CD8-positive, alpha-beta memory T cell (primary cell): ENCODE measurements around the gene PLCE1. TPM values are rescaled to one million over a fixed set of nuclear protein-coding genes. Genes with fewer than 3 reads are reported as not detected.

Experiments
- CTCF ChIA-PET: fragments of 350-600 bp; sonication (Branson Sonifier 250); formaldehyde crosslinking; loops from one replicate; lab custom pipeline; 2021; ENCODE audit warnings: antibody characterized with exemption; lab: Charles Lee
- POLR2A ChIA-PET: fragments of 350-600 bp; sonication (Branson Sonifier 250); formaldehyde crosslinking; loops from one replicate; lab custom pipeline; 2021; ENCODE audit warnings: antibody characterized with exemption; lab: Charles Lee
- DNase-seq, 5 donors: peaks; one replicate each; pipeline versions ENCODE4 v3.0.0 to v3.0.0-alpha.2; 2020 to 2022; ENCODE audit warnings: mixed read lengths in 1 of 5
- H3K27ac ChIP-seq: one replicate; pipeline ENCODE4 v1.7.0; 2013; ENCODE audit warnings: low read depth, mild to moderate bottlenecking, low read length, moderate library complexity
- H3K27me3 ChIP-seq: 2 replicates; pipeline ENCODE4 v1.7.0; 2013; ENCODE audit warnings: low read length, mild to moderate bottlenecking; ENCODE audit not compliant: insufficient read depth, poor library complexity, severe bottlenecking
- H3K36me3 ChIP-seq: 2 replicates; pipeline ENCODE4 v1.7.0; 2013; ENCODE audit warnings: mild to moderate bottlenecking, low read length, moderate library complexity; ENCODE audit not compliant: insufficient read depth
- H3K4me1 ChIP-seq: 2 replicates; pipeline ENCODE4 v1.7.0; 2013; ENCODE audit warnings: mild to moderate bottlenecking, low read length, moderate library complexity; ENCODE audit not compliant: insufficient read depth
- H3K4me3 ChIP-seq: 2 replicates; pipeline ENCODE4 v1.7.0; 2013; ENCODE audit warnings: mild to moderate bottlenecking, low read length
- H3K9me3 ChIP-seq: 2 replicates; pipeline ENCODE4 v1.7.0; 2013; ENCODE audit warnings: mild to moderate bottlenecking, low read length
- H3K27ac Mint-ChIP-seq, 8 donors: one replicate each; pipeline ENCODE4 v1.8.0; 2020 to 2021; ENCODE audit warnings: mixed read lengths in 8 of 8, mild to moderate bottlenecking in 6 of 8, inconsistent platforms in 3 of 8, moderate library complexity in 3 of 8
- H3K27me3 Mint-ChIP-seq, 2 donors: one replicate each; pipeline ENCODE4 v1.8.0; 2020 to 2021; ENCODE audit warnings: mixed read lengths in 2 of 2, mild to moderate bottlenecking in 1 of 2, moderate library complexity in 1 of 2
- H3K36me3 Mint-ChIP-seq, 3 donors: one replicate each; pipeline ENCODE4 v1.8.0; 2020 to 2021; ENCODE audit warnings: mixed read lengths in 3 of 3, inconsistent platforms in 1 of 3, mild to moderate bottlenecking in 1 of 3
- H3K4me1 Mint-ChIP-seq, 3 donors: one replicate each; pipeline ENCODE4 v1.8.0; 2020 to 2021; ENCODE audit warnings: mixed read lengths in 3 of 3, inconsistent platforms in 1 of 3, mild to moderate bottlenecking in 1 of 3
- H3K4me3 Mint-ChIP-seq, 7 donors: one replicate each; pipeline ENCODE4 v1.8.0; 2020 to 2021; ENCODE audit warnings: mixed read lengths in 7 of 7, mild to moderate bottlenecking in 6 of 7, moderate library complexity in 4 of 7, inconsistent platforms in 2 of 7
- H3K9me3 Mint-ChIP-seq, 5 donors: one replicate each; pipeline ENCODE4 v1.8.0; 2020 to 2022; ENCODE audit warnings: mixed read lengths in 5 of 5, mild to moderate bottlenecking in 3 of 5, moderate library complexity in 2 of 5, inconsistent platforms in 1 of 5
- polyA plus RNA-seq: library from polyadenylated mRNA; unstranded; fragments of 300-500 nt; fragmentation: Illumina TruSeq; gene quantifications from one replicate; pipeline ENCODE4 v1.2.3, GENCODE V29; 2021
- total RNA-seq, 2 experiments: library from RNA; stranded (reverse); gene quantifications; one replicate each; pipeline ENCODE4 v1.2.3, GENCODE V29; 2021

Gene PLCE1
- total and polyA plus RNA-seq, 3 experiments from 2014 or later, result 0.14 TPM; not detected in 2

DNA sequence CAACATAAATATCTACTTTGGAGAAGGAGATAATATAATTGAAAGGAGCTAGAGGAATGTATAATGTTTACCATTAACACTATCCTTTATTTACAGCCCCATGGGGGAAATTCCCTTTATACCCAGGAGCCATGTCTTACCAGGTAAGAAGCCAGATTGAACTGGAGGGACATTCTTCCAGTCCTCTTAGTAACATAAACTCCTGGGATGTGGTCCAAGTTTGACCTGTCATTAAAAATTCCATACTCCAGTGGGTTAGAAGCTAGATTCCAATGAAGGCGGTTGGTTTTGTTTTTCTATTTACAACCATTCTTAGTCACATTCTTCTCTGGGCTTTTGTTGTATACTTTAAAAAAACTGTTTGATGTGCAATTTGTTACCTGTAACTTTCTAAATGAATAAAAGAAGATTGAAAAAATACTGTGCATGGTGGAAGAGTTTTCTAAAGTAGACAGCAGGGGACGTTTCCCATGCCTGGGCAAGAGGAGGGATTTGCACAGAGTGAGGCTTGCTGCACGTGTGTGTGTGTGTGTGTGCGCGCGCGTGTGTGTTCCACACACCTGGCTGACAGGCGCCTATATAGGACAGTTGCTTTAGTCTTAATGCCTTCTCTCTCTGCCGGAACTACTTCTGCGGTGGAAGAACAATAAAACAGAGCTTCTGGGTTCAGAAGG, 2.0 kb downstream of the PLCE1 start:
- Mint-ChIP-seq H3K4me1 (peaks cover 1 to 6% (median 5%) of the 10 kb centered on the region in 3 donors), H3K4me3 (no peak overlapping the region), H3K36me3 (peaks cover 0 to 1% (median 0%) of the 10 kb centered on the region in 3 donors), H3K27ac (no peak overlapping the region), H3K9me3 (peaks cover 0 to 16% (median 3%) of the 10 kb centered on the region in 5 donors), H3K27me3 (peaks cover 34 to 65% of the 10 kb centered on the region in 2 donors)
- H3K27ac ChIP-seq, result no peak overlapping the region
- POLR2A ChIA-PET, result no interaction called here
- CTCF ChIA-PET, result no interaction called here
- no peaks in the 10 kb centered on the region for H3K36me3 ChIP-seq
- H3K4me3 ChIP-seq, result no peak overlapping the region
- H3K9me3 ChIP-seq, result no peaks in the 10 kb centered on the region
- H3K4me1 ChIP-seq, result no peaks in the 10 kb centered on the region
- H3K27me3 ChIP-seq, result no peaks in the 10 kb centered on the region
- DNase-seq, result no peak

- Mint-ChIP-seq H3K9me3 (peaks cover 0 to 15% (median 3%) of the 10 kb centered on the region in 5 donors), H3K27ac (no peak overlapping the region), H3K27me3 (peaks cover 27 to 64% of the 10 kb centered on the region in 2 donors), H3K36me3 (peaks cover 0 to 1% (median 0%) of the 10 kb centered on the region in 3 donors), H3K4me1 (peaks cover 1 to 6% (median 5%) of the 10 kb centered on the region in 3 donors), H3K4me3 (no peak overlapping the region)
- CTCF ChIA-PET, result no interaction called here
- Histone ChIP-seq H3K27ac (no peak overlapping the region), H3K27me3 (no peaks in the 10 kb centered on the region), H3K9me3 (no peaks in the 10 kb centered on the region), H3K4me3 (no peak overlapping the region), H3K36me3 (no peaks in the 10 kb centered on the region), H3K4me1 (no peaks in the 10 kb centered on the region)
- no peak for DNase-seq
- POLR2A ChIA-PET, result no interaction called here
Measured at GRCh38 chr10:93996551-93996950, 2.8 kb downstream of the PLCE1 start.

DNA sequence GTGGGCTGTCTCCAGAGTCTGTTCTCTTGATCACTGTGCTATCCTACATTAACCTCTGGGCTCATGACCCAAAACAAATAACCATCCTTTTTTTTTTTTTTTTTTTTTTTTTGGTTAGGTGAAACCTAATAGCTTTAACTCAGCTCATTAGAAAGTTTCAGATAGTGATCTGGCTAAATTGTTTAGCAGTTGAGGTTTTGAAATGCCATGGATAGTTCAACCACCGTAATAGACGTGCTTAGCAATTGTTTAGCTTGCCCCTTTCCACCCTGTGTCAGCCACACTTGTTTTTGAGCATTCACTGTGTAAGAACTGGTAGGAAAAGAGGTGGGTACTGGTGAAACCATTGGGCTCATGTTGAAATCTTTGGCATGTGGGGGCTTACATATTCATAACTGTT, 3.8 kb downstream of the PLCE1 start:
- H3K4me3 ChIP-seq, result no peak overlapping the region
- Mint-ChIP-seq H3K4me1 (peaks cover 1 to 6% (median 5%) of the 10 kb centered on the region in 3 donors), H3K9me3 (peaks cover 0 to 9% (median 0%) of the 10 kb centered on the region in 5 donors), H3K4me3 (no peak overlapping the region), H3K36me3 (peaks cover 0 to 1% (median 0%) of the 10 kb centered on the region in 3 donors), H3K27ac (no peak overlapping the region), H3K27me3 (peaks cover 22 to 55% of the 10 kb centered on the region in 2 donors)
- no peaks in the 10 kb centered on the region for H3K27me3 ChIP-seq
- no peak overlapping the region for H3K27ac ChIP-seq
- no peaks in the 10 kb centered on the region for H3K4me1 ChIP-seq
- no peaks in the 10 kb centered on the region for H3K36me3 ChIP-seq
- ChIA-PET POLR2A (no interaction called here), CTCF (no interaction called here)
- H3K9me3 ChIP-seq, result no peaks in the 10 kb centered on the region
- DNase-seq, result no peak

DNA sequence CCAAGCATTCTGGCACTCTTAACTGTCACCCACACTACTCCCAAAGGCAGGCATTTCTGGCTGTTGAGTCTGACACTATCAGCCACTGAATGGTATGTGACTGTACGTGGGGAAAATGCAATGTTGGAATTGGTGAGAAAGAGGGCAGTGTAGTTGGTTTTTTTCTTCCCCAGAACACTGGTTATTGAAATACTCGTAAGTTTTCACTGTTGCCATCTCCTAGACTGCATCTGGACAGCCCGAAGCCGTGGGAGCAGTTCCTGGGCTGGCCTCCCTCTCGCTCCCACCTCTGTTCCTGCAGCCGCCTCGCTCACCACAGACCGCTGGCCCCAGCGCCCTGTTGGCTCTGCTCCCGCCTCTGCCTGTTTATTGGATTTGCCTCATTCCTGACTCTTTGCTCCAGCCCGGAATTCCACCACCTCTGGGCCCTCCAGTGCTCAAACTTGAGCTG, 5.7 kb downstream of the PLCE1 start:
- no peaks in the 10 kb centered on the region for H3K9me3 ChIP-seq
- H3K4me1 ChIP-seq, result no peaks in the 10 kb centered on the region
- H3K9me3 Mint-ChIP-seq, result peaks cover 0 to 4% (median 0%) of the 10 kb centered on the region in 5 donors
- no peak overlapping the region for H3K27ac ChIP-seq
- CTCF ChIA-PET, result no interaction called here
- POLR2A ChIA-PET, result no interaction called here
- peaks cover 0 to 2% (median 0%) of the 10 kb centered on the region in 3 donors for H3K4me1 Mint-ChIP-seq
- peaks cover 5% of the 10 kb centered on the region for H3K27me3 ChIP-seq
- no peak overlapping the region for H3K27ac Mint-ChIP-seq
- H3K27me3 Mint-ChIP-seq, result peaks cover 12 to 44% of the 10 kb centered on the region in 2 donors
- H3K4me3 ChIP-seq, result no peak overlapping the region
- no peak for DNase-seq
- no peaks in the 10 kb centered on the region for H3K36me3 ChIP-seq
- no peak overlapping the region for H3K4me3 Mint-ChIP-seq
- H3K36me3 Mint-ChIP-seq, result no peaks in the 10 kb centered on the region

DNA sequence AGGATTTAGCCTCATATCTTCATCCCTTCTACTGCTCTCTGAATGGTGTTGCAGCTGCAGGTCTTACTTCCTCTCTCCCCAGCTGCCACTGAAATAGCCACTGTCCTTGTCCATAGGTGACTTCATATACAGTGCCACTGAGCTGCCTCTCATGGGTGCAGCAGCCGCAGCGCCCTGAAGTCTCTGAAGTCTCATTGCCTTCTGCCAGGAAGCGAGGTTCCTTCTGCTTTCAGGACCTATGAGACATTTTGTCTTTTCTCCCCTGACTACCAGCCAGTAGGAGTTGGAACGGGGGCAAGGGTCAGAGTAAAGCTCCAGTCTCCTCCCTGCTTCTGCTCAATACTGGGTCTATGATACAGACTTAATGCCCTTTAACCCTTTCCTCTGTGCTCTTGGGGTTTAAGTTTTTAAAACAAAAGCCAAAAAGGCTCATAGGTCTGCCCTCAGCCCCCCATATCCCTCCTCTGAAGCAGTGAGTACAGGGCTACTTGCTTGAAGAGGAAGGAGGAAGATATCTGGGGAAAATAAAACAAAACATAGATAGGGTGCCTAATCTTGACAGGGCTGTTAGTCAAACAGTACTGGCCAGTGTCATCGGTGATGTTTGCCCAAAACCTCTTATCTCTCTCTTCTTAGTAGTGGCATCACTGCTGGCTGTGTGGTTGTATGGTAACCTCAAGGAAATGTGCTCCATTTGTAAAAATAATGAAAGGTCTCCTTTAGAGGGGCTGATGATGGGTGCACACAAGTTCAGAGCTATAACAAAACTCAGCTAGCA, 7.1 kb downstream of the PLCE1 start:
- Histone ChIP-seq H3K27ac (no peak overlapping the region), H3K27me3 (peaks cover 5% of the 10 kb centered on the region), H3K9me3 (no peaks in the 10 kb centered on the region), H3K4me1 (no peaks in the 10 kb centered on the region), H3K4me3 (no peak overlapping the region), H3K36me3 (no peaks in the 10 kb centered on the region)
- Mint-ChIP-seq H3K27me3 (peaks cover 6 to 30% of the 10 kb centered on the region in 2 donors), H3K36me3 (no peaks in the 10 kb centered on the region), H3K4me1 (no peaks in the 10 kb centered on the region), H3K4me3 (no peak overlapping the region), H3K9me3 (peaks cover 0 to 2% (median 0%) of the 10 kb centered on the region in 5 donors), H3K27ac (no peak overlapping the region)
- ChIA-PET CTCF (no interaction called here), POLR2A (no interaction called here)
- no peak for DNase-seq

DNA sequence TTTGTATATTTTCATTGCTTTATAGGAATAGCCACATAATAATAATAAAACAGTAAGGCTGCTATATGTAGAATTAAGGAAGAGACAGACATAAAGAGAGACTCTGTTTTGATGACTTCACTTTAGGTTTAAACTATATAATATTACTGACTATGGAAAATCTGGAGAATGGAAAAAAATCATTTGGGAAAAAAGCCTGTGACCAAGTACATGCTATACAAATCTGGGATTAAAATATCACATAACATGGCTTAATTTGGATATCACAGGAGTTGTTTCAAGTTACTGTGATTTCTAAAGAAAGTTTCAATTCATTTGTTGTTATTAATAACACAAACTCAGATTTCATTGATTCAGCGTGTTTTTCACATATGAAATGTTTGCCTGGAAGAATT, 7.7 kb downstream of the PLCE1 start:
- no peak overlapping the region for H3K4me3 ChIP-seq
- H3K9me3 ChIP-seq, result no peaks in the 10 kb centered on the region
- POLR2A ChIA-PET, result no interaction called here
- DNase-seq, result no peak
- H3K27ac ChIP-seq, result no peak overlapping the region
- Mint-ChIP-seq H3K4me3 (no peak overlapping the region), H3K27ac (no peak overlapping the region), H3K27me3 (peaks cover 4 to 25% of the 10 kb centered on the region in 2 donors), H3K9me3 (peaks cover 0 to 2% (median 0%) of the 10 kb centered on the region in 5 donors), H3K4me1 (no peaks in the 10 kb centered on the region), H3K36me3 (no peaks in the 10 kb centered on the region)
- H3K4me1 ChIP-seq, result no peaks in the 10 kb centered on the region
- H3K27me3 ChIP-seq, result peaks cover 5% of the 10 kb centered on the region
- no peaks in the 10 kb centered on the region for H3K36me3 ChIP-seq
- CTCF ChIA-PET, result no interaction called here

- Histone ChIP-seq H3K4me1 (no peaks in the 10 kb centered on the region), H3K27me3 (peaks cover 5% of the 10 kb centered on the region), H3K27ac (no peak overlapping the region), H3K4me3 (no peak overlapping the region), H3K9me3 (no peaks in the 10 kb centered on the region), H3K36me3 (no peaks in the 10 kb centered on the region)
- POLR2A ChIA-PET, result no interaction called here
- DNase-seq, result no peak
- Mint-ChIP-seq H3K36me3 (no peaks in the 10 kb centered on the region), H3K4me1 (no peaks in the 10 kb centered on the region), H3K27ac (no peak overlapping the region), H3K9me3 (peaks cover 0 to 2% (median 0%) of the 10 kb centered on the region in 5 donors), H3K27me3 (peaks cover 7 to 23% of the 10 kb centered on the region in 2 donors), H3K4me3 (no peak overlapping the region)
- CTCF ChIA-PET, result no interaction called here
Measured at GRCh38 chr10:94002156-94002555, 8.4 kb downstream of the PLCE1 start.

DNA sequence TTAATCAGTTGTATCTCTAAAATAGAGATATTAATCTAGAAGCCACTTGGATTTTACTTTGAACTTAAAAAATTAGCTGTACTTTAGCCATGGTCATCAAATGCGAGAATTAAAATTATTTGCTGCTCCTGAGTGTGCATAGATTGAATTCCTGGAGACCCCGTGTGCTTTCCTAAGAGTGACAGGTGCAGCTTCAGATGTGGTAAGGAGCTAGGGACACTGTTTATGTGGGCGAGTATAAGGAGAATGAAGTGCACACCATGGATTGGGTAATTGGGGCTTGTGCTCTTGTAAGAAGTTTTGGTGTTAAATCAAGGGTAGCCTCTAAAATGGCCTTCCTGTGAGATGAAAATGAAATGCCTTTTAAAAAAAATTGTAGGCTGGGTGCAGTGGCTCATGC, 9.8 kb downstream of the PLCE1 start:
- Mint-ChIP-seq H3K4me3 (no peak overlapping the region), H3K27ac (no peak overlapping the region), H3K4me1 (no peaks in the 10 kb centered on the region), H3K9me3 (peaks cover 0 to 2% (median 0%) of the 10 kb centered on the region in 5 donors), H3K36me3 (no peaks in the 10 kb centered on the region), H3K27me3 (peaks cover 7 to 19% of the 10 kb centered on the region in 2 donors)
- CTCF ChIA-PET, result no interaction called here
- Histone ChIP-seq H3K27me3 (peaks cover 5% of the 10 kb centered on the region), H3K9me3 (no peaks in the 10 kb centered on the region), H3K4me1 (no peaks in the 10 kb centered on the region), H3K36me3 (no peaks in the 10 kb centered on the region), H3K4me3 (no peak overlapping the region), H3K27ac (no peak overlapping the region)
- no peak for DNase-seq
- POLR2A ChIA-PET, result no interaction called here
